ENCODE results near the gene NAXD. TPM values are rescaled to one million over a fixed set of nuclear protein-coding genes. Genes with fewer than 3 reads are reported as not detected.

NAXD gene
- polyA plus RNA-seq, 1 donor from 2014 or later, result 58.1 TPM

DNA sequence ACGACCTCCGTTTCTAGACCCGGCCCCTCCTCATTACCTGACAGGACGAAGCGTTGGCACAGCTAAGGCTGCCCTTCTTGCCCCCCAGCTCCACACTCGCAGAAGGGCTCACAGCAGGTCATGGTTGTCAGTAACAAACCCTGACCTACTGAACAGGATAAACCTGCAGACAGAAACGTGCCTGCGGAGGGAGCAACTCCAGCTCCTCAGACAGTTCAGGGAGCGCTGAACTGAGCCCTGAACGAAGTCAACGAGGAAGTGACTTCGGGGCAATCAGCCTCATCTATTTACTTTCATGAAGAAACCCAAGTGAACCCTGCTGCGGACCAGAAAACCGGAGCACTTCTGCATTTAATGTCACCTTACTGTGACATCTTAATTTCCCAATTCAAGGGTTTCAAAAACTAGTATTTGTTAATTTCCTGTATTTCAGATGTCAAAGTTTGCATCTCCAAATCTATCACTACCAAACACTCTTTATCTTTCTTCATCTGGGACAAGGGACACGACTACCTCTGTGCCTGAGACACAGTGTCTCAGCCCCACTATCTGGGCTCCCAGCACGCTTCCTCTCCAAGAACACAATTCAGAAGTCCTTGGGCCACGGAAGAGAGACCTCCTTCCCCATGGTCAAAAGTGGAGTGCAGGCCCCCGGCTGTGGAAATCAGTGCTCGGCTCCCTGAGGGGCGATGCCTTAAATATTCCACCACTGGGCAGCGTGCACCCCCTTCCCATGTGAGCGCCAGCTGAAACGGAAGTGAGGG lies 50.3 kb downstream of the NAXD start:
- Histone ChIP-seq H3K9me3 (ENCODE audit: low read length) (no peaks in the 10 kb centered on the region), H3K79me2 (replicated peaks; ENCODE audit: insufficient read depth, low read length) (no peaks in the 10 kb centered on the region), H3K4me3 (ENCODE audit: low read length) (no peak overlapping the region), H2AFZ (ENCODE audit: low read depth, low read length) (no peak overlapping the region), H3K27me3 (ENCODE audit: insufficient read depth, low read depth, low read length) (no peaks in the 10 kb centered on the region), H3K9me2 (ENCODE audit: insufficient read depth, low read length) (no peaks in the 10 kb centered on the region), H3K27ac (ENCODE audit: low read length) (no peak overlapping the region), H3K4me2 (ENCODE audit: low read length) (no peak overlapping the region), H3F3A (ENCODE audit: insufficient read depth, low read length, poor library complexity, severe bottlenecking) (no peaks in the 10 kb centered on the region), H3K36me3 (ENCODE audit: insufficient read depth, low read length) (peaks cover 16% of the 10 kb centered on the region), H3K9ac (ENCODE audit: low read length) (no peak overlapping the region), H4K20me1 (ENCODE audit: insufficient read depth) (no peaks in the 10 kb centered on the region)
- TF ChIP-seq RAD21 (conservative IDR thresholded peaks at IDR 0.05), result no peak
- TF ChIP-seq EZH2 (IDR thresholded peaks at IDR 0.05; ENCODE audit: borderline replicate concordance, insufficient read depth, low read length, poor library complexity, severe bottlenecking), result no peak
- TF ChIP-seq, protein P1, sequence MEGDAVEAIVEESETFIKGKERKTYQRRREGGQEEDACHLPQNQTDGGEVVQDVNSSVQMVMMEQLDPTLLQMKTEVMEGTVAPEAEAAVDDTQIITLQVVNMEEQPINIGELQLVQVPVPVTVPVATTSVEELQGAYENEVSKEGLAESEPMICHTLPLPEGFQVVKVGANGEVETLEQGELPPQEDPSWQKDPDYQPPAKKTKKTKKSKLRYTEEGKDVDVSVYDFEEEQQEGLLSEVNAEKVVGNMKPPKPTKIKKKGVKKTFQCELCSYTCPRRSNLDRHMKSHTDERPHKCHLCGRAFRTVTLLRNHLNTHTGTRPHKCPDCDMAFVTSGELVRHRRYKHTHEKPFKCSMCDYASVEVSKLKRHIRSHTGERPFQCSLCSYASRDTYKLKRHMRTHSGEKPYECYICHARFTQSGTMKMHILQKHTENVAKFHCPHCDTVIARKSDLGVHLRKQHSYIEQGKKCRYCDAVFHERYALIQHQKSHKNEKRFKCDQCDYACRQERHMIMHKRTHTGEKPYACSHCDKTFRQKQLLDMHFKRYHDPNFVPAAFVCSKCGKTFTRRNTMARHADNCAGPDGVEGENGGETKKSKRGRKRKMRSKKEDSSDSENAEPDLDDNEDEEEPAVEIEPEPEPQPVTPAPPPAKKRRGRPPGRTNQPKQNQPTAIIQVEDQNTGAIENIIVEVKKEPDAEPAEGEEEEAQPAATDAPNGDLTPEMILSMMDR (IDR thresholded peaks at IDR 0.05; ENCODE audit: poor library complexity, severe bottlenecking), result no peak
- TF ChIP-seq SMC3 (conservative IDR thresholded peaks at IDR 0.05; ENCODE audit: poor library complexity), result no peak

DNA sequence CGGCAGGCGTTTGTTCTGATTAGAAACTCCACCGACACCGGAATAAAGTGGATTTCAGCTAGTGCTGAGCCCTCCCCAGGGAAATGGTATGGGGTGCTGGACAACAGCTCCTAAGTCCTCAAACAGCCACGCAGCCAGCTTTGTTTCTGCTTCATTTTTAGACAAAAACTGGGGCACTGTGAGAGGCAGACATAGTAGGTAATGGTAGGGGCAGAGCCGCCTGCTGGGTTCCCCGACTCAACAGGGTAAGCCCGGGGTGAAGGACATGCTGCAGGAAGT lies 50.8 kb downstream of the NAXD start:
- Histone ChIP-seq H3K79me2 (replicated peaks; ENCODE audit: insufficient read depth, low read length) (no peaks in the 10 kb centered on the region), H3K27me3 (ENCODE audit: insufficient read depth, low read depth, low read length) (no peaks in the 10 kb centered on the region), H3F3A (ENCODE audit: insufficient read depth, low read length, poor library complexity, severe bottlenecking) (no peaks in the 10 kb centered on the region), H4K20me1 (ENCODE audit: insufficient read depth) (no peaks in the 10 kb centered on the region), H2AFZ (ENCODE audit: low read depth, low read length) (no peak overlapping the region), H3K4me3 (ENCODE audit: low read length) (no peak overlapping the region), H3K9ac (ENCODE audit: low read length) (no peak overlapping the region), H3K9me2 (ENCODE audit: insufficient read depth, low read length) (no peaks in the 10 kb centered on the region), H3K36me3 (ENCODE audit: insufficient read depth, low read length) (peaks cover 16% of the 10 kb centered on the region), H3K4me2 (ENCODE audit: low read length) (no peak overlapping the region), H3K9me3 (ENCODE audit: low read length) (no peaks in the 10 kb centered on the region), H3K27ac (ENCODE audit: low read length) (no peak overlapping the region)
- no peak for TF ChIP-seq SMC3 (conservative IDR thresholded peaks at IDR 0.05; ENCODE audit: poor library complexity)
- TF ChIP-seq, protein P2, sequence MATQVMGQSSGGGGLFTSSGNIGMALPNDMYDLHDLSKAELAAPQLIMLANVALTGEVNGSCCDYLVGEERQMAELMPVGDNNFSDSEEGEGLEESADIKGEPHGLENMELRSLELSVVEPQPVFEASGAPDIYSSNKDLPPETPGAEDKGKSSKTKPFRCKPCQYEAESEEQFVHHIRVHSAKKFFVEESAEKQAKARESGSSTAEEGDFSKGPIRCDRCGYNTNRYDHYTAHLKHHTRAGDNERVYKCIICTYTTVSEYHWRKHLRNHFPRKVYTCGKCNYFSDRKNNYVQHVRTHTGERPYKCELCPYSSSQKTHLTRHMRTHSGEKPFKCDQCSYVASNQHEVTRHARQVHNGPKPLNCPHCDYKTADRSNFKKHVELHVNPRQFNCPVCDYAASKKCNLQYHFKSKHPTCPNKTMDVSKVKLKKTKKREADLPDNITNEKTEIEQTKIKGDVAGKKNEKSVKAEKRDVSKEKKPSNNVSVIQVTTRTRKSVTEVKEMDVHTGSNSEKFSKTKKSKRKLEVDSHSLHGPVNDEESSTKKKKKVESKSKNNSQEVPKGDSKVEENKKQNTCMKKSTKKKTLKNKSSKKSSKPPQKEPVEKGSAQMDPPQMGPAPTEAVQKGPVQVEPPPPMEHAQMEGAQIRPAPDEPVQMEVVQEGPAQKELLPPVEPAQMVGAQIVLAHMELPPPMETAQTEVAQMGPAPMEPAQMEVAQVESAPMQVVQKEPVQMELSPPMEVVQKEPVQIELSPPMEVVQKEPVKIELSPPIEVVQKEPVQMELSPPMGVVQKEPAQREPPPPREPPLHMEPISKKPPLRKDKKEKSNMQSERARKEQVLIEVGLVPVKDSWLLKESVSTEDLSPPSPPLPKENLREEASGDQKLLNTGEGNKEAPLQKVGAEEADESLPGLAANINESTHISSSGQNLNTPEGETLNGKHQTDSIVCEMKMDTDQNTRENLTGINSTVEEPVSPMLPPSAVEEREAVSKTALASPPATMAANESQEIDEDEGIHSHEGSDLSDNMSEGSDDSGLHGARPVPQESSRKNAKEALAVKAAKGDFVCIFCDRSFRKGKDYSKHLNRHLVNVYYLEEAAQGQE (IDR thresholded peaks at IDR 0.05; ENCODE audit: borderline replicate concordance), result no peak
- no peak for TF ChIP-seq TAF1 (IDR thresholded peaks at IDR 0.05; ENCODE audit: low read depth)
- TF ChIP-seq EP300 (conservative IDR thresholded peaks at IDR 0.05; ENCODE audit: poor library complexity, severe bottlenecking), result no peak
- no peak for TF ChIP-seq MXI1 (conservative IDR thresholded peaks at IDR 0.05; ENCODE audit: poor library complexity, severe bottlenecking)
- no peak for TF ChIP-seq RAD21 (conservative IDR thresholded peaks at IDR 0.05)
- TF ChIP-seq, protein P1 (IDR thresholded peaks at IDR 0.05; ENCODE audit: poor library complexity, severe bottlenecking), result no peak

Data from neural cell (in vitro differentiated cells).